HepG2 (cell line): Measurements from ENCODE around the gene MAP3K8. TPM values are rescaled to one million over a fixed set of nuclear protein-coding genes. Genes with fewer than 3 reads are reported as not detected.

Experiments
- AKAP8 ChIP-seq: sonication (generic); formaldehyde crosslinking; IDR thresholded peaks from 2 replicates; pipeline ENCODE4 v1.5.1; 2020; ENCODE audit warnings: mild to moderate bottlenecking, missing genetic modification reagents
- CHD2 ChIP-seq: IDR thresholded peaks from 2 replicates; pipeline ENCODE4 v1.6.1; 2011; ENCODE audit warnings: low read depth, low read length, improper control_type of control experiment
- DNMT3B ChIP-seq: conservative IDR thresholded peaks from 2 replicates; pipeline ENCODE4 v1.6.1; 2016; ENCODE audit warnings: missing biosample characterization, control low read depth
- EP300 ChIP-seq, 3 experiments: sonication (generic) in 1 of 3; formaldehyde crosslinking in 1 of 3; IDR thresholded peaks; 2 replicates each; pipeline versions ENCODE4 v1.5.1 to v1.6.1; 2011 to 2020; ENCODE audit warnings: low read depth in 2 of 3, low read length in 2 of 3, borderline replicate concordance in 1 of 3, improper control_type of control experiment in 1 of 3, mild to moderate bottlenecking in 1 of 3, missing genetic modification reagents in 1 of 3, moderate library complexity in 1 of 3
- HHEX ChIP-seq: IDR thresholded peaks from 2 replicates; pipeline ENCODE4 v1.6.1; 2016; ENCODE audit warnings: control low read depth
- HOXA5 ChIP-seq: sonication (generic); formaldehyde crosslinking; IDR thresholded peaks from 2 replicates; pipeline ENCODE4 v1.4.0; 2020; ENCODE audit warnings: missing genetic modification reagents
- MTA1 ChIP-seq: sonication (generic); formaldehyde crosslinking; IDR thresholded peaks from 2 replicates; pipeline ENCODE4 v1.4.0; 2020; ENCODE audit warnings: missing genetic modification reagents, mild to moderate bottlenecking, borderline replicate concordance
- NFKBIZ ChIP-seq: IDR thresholded peaks from 2 replicates; pipeline ENCODE4 v1.6.1; 2018; ENCODE audit warnings: missing genetic modification reagents, missing compliant biosample characterization
- NR2F2 ChIP-seq: IDR thresholded peaks from 2 replicates; pipeline ENCODE4 v1.6.1; 2012; ENCODE audit warnings: low read depth, inconsistent platforms, borderline replicate concordance
- TCF7 ChIP-seq: sonication (generic); IDR thresholded peaks from 2 replicates; pipeline ENCODE4 v1.6.1; 2016; ENCODE audit warnings: antibody characterized with exemption, low read depth
- ZNF274 ChIP-seq: sonication (generic); formaldehyde crosslinking; IDR thresholded peaks from 2 replicates; pipeline ENCODE4 v1.5.1; 2020; ENCODE audit warnings: mild to moderate bottlenecking, missing genetic modification reagents
- ZSCAN12 ChIP-seq: sonication (generic); formaldehyde crosslinking; IDR thresholded peaks from 2 replicates; pipeline ENCODE4 v1.9.0; 2021; ENCODE audit warnings: mild to moderate bottlenecking, missing genetic modification reagents
- polyA plus RNA-seq, 8 experiments: library from polyadenylated mRNA; depleted of rRNA in 3 of 8; stranded (reverse) in 7 of 8; unstranded in 1 of 8; fragments of >200 nt; fragmentation: Illumina TruSeq in 4 of 8; extraction: Trizol in 4 of 8; gene quantifications; 2 replicates each; pipeline versions ENCODE4 v1.2.1 to v1.2.3, GENCODE V29; 2011 to 2016; ENCODE audit warnings: low read depth in 4 of 8, missing spikeins in 1 of 8, mixed read lengths in 1 of 8; ENCODE audit not compliant: insufficient read depth in 1 of 8
- total RNA-seq, 5 experiments: library from RNA; depleted of rRNA; stranded (reverse); fragments of >200 nt; fragmentation: Illumina TruSeq; extraction: Trizol; gene quantifications; 2 replicates each; pipeline ENCODE4 v1.2.3, GENCODE V29; 2016; ENCODE audit warnings: low read depth in 1 of 5
- TF ChIP-seq, protein P1 (sequence below): sonication (generic); formaldehyde crosslinking; conservative IDR thresholded peaks from 2 replicates; pipeline ENCODE4 v1.4.0; 2020; ENCODE audit warnings: mild to moderate bottlenecking, missing genetic modification reagents, moderate library complexity
- TF ChIP-seq, protein P2 (sequence below): sonication (generic); formaldehyde crosslinking; conservative IDR thresholded peaks from 2 replicates; pipeline ENCODE4 v1.8.0; 2022; ENCODE audit warnings: mild to moderate bottlenecking, moderate library complexity, missing genetic modification reagents
- TF ChIP-seq, protein P3 (sequence below): sonication (generic); formaldehyde crosslinking; IDR thresholded peaks from 2 replicates; pipeline ENCODE4 v1.4.0; 2020; ENCODE audit warnings: missing genetic modification reagents
- TF ChIP-seq, protein P4 (sequence below): sonication (generic); formaldehyde crosslinking; IDR thresholded peaks from 2 replicates; pipeline ENCODE4 v1.5.0; 2020; ENCODE audit warnings: mild to moderate bottlenecking, missing genetic modification reagents, moderate library complexity
- TF ChIP-seq, protein P5 (sequence below): sonication (generic); formaldehyde crosslinking; IDR thresholded peaks from 2 replicates; pipeline ENCODE4 v1.4.0; 2020; ENCODE audit warnings: missing genetic modification reagents

MAP3K8 gene
- total and polyA plus RNA-seq, 2 of the 13 experiments (the other 11 are each of a cell fraction or from before 2014, with no cell fraction given), result 19.3 to 37.9 TPM

DNA sequence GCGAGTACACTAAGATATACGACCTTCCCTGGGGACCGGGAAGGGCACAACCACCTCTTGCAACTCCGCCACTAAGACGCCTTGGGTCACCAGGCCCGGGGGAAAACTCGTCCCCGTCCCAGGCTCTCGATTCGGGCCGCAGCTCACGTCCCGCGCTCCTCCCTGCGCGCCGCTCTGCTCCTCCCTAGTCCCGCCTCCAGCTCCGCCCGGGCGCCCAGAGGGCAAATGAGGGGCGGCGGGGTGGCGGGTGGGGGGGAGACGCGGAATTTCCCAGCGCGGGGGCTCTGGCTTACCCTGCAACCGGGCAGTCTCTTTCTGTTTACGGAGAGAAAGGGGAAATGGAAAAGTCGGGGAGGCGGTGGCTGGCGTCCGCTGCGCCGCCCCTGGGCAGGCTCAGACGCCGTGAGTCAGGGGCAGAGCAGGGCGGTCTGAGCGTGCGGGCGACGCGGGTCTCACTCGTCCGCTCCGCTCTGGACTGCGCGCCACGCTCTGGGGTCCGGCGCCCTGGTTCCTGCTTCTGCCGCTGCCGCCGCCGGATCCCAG, at the start of gene MAP3K8 (continued):
- TF ChIP-seq, protein P1, sequence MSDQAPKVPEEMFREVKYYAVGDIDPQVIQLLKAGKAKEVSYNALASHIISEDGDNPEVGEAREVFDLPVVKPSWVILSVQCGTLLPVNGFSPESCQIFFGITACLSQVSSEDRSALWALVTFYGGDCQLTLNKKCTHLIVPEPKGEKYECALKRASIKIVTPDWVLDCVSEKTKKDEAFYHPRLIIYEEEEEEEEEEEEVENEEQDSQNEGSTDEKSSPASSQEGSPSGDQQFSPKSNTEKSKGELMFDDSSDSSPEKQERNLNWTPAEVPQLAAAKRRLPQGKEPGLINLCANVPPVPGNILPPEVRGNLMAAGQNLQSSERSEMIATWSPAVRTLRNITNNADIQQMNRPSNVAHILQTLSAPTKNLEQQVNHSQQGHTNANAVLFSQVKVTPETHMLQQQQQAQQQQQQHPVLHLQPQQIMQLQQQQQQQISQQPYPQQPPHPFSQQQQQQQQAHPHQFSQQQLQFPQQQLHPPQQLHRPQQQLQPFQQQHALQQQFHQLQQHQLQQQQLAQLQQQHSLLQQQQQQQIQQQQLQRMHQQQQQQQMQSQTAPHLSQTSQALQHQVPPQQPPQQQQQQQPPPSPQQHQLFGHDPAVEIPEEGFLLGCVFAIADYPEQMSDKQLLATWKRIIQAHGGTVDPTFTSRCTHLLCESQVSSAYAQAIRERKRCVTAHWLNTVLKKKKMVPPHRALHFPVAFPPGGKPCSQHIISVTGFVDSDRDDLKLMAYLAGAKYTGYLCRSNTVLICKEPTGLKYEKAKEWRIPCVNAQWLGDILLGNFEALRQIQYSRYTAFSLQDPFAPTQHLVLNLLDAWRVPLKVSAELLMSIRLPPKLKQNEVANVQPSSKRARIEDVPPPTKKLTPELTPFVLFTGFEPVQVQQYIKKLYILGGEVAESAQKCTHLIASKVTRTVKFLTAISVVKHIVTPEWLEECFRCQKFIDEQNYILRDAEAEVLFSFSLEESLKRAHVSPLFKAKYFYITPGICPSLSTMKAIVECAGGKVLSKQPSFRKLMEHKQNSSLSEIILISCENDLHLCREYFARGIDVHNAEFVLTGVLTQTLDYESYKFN (CRISPR knock-in tag), result peak; percentile 28; the same call in 1 of the 2 replicates
- TF ChIP-seq EP300 (IDR thresholded peaks at IDR 0.05; ENCODE audit: low read depth in 2 of 2, low read length in 2 of 2) (peak in 1 of 2 experiments; percentile 42; a peak in 2 of 4 replicates), EP300 (CRISPR knock-in tag; IDR thresholded peaks at IDR 0.05; ENCODE audit: borderline replicate concordance) (no peak), HOXA5 (CRISPR knock-in tag) (0 out of 2 replicates have a peak, but pooled peaks have one; percentile 9), ZSCAN12 (CRISPR knock-in tag) (peak; percentile 38; the same call in 1 of the 2 replicates), HHEX (CRISPR knock-in tag) (no peak), ZNF274 (CRISPR knock-in tag) (peak; percentile 49; the same call in 1 of the 2 replicates), NR2F2 (no peak; the same call in 1 of the 2 replicates), NFKBIZ (CRISPR knock-in tag) (no peak), MTA1 (CRISPR knock-in tag) (peak; percentile 4; the same call in 1 of the 2 replicates), AKAP8 (CRISPR knock-in tag) (peak; percentile 75; the same call in 1 of the 2 replicates), DNMT3B (CRISPR knock-in tag) (0 out of 2 replicates have a peak, but pooled peaks have one; percentile 21), TCF7 (no peak), CHD2 (no peak)
- TF ChIP-seq, protein P2, sequence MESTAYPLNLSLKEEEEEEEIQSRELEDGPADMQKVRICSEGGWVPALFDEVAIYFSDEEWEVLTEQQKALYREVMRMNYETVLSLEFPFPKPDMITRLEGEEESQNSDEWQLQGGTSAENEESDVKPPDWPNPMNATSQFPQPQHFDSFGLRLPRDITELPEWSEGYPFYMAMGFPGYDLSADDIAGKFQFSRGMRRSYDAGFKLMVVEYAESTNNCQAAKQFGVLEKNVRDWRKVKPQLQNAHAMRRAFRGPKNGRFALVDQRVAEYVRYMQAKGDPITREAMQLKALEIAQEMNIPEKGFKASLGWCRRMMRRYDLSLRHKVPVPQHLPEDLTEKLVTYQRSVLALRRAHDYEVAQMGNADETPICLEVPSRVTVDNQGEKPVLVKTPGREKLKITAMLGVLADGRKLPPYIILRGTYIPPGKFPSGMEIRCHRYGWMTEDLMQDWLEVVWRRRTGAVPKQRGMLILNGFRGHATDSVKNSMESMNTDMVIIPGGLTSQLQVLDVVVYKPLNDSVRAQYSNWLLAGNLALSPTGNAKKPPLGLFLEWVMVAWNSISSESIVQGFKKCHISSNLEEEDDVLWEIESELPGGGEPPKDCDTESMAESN (CRISPR knock-in tag), result peak; percentile 53
- TF ChIP-seq, protein P3, sequence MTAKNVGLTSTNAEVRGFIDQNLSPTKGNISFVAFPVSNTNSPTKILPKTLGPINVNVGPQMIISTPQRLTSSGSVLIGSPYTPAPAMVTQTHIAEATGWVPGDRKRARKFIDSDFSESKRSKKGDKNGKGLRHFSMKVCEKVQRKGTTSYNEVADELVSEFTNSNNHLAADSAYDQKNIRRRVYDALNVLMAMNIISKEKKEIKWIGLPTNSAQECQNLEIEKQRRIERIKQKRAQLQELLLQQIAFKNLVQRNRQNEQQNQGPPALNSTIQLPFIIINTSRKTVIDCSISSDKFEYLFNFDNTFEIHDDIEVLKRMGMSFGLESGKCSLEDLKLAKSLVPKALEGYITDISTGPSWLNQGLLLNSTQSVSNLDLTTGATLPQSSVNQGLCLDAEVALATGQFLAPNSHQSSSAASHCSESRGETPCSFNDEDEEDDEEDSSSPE (CRISPR knock-in tag), result peak; percentile 62; the same call in 1 of the 2 replicates
- TF ChIP-seq, protein P4, sequence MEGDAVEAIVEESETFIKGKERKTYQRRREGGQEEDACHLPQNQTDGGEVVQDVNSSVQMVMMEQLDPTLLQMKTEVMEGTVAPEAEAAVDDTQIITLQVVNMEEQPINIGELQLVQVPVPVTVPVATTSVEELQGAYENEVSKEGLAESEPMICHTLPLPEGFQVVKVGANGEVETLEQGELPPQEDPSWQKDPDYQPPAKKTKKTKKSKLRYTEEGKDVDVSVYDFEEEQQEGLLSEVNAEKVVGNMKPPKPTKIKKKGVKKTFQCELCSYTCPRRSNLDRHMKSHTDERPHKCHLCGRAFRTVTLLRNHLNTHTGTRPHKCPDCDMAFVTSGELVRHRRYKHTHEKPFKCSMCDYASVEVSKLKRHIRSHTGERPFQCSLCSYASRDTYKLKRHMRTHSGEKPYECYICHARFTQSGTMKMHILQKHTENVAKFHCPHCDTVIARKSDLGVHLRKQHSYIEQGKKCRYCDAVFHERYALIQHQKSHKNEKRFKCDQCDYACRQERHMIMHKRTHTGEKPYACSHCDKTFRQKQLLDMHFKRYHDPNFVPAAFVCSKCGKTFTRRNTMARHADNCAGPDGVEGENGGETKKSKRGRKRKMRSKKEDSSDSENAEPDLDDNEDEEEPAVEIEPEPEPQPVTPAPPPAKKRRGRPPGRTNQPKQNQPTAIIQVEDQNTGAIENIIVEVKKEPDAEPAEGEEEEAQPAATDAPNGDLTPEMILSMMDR (CRISPR knock-in tag), result peak; percentile 22; the same call in 1 of the 2 replicates
- TF ChIP-seq, protein P5, sequence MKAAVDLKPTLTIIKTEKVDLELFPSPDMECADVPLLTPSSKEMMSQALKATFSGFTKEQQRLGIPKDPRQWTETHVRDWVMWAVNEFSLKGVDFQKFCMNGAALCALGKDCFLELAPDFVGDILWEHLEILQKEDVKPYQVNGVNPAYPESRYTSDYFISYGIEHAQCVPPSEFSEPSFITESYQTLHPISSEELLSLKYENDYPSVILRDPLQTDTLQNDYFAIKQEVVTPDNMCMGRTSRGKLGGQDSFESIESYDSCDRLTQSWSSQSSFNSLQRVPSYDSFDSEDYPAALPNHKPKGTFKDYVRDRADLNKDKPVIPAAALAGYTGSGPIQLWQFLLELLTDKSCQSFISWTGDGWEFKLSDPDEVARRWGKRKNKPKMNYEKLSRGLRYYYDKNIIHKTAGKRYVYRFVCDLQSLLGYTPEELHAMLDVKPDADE (CRISPR knock-in tag), result no peak
